ENCODE measurements around the gene AK1. TPM values are rescaled to one million over a fixed set of nuclear protein-coding genes. Genes with fewer than 3 reads are reported as not detected.

Gene AK1
- 22.5 TPM for total RNA-seq

DNA sequence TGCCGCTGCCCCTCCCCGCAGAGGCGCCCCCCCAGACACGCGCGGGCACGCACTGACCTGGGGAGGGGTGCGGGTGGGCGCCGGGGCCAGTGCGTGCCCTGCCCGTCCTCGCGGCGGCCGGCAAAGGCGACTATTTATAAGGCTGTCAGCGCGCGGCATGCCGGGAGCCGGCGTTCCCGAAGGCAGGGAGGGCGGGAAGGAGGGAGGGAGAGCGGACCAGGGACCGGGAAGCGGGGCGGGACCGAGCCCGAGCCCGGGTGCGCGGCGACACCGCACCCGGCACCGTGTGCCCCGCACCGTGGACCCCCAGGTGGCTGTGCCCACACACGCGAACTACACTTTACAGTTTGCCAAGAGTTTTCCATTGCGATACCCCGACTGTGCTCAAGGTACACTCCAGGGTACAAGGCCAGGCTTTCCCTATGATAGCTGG lies at the start of gene AK1:
TSS of gene AK1 (minus strand) at position 110 of the 433 bp plus-strand sequence. CDS start 3,058 bp downstream, outside the sequence.

GRCh38 chr9:127916720-127917581 lies 39.5 kb upstream of the AK1 start, which contains the start of gene ST6GALNAC4:
ST6GALNAC4 (minus strand) TSS chr9:127917041; CDS start chr9:127916419, 622 bp downstream.

GRCh38 chr9:127899128-127899943 lies 21.9 kb upstream of the AK1 start, which contains the start of gene ST6GALNAC6:
ST6GALNAC6 (minus strand) TSS chr9:127899603; CDS start chr9:127897981, 1,622 bp downstream.

DNA sequence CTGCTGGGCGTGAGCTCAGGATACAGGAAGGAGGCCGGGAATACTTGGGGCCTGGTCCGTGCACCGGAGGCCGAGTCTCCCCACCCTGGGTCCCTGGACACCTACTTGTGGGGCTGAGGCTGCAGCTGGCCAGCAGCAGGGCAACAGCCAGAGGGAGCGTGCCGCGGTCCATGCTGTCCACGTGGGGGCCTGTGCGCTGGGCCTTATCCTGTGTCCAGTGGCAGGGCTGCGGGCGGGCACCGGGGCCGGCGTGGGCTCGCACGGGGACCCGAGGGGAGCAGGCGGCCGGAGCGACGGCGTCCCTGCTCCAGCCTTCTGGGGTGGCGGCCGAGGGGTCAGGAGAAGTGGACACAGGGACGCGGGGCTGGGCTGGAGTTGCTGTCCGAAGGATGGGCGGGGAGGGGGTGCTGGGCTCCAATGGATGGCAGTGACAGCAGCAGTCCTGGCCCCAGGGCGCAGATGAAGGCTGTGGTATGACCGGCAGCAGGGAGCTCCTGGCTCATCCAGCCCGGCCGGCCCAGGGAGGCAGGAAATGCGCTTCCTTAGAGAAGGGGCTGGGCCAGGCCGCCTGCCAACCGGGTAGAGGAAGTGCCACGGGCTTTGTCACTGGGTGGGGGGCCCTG lies 23.2 kb downstream of the AK1 start, which contains the start of gene ENG:
TSS of gene ENG (minus strand) at position 475 of the 623 bp plus-strand sequence. CDS start at position 172, 303 bp downstream.

Small RNAs within 50 kb of the gene (small RNA-seq; reads per million reads assigned to genes)
- not detected for gene MIR4672 (ENCODE audit: low replicate concordance)
- not detected for gene RF00019 (ENCODE audit: low replicate concordance)
- gene RNA5SP296 (ENCODE audit: low replicate concordance), result not detected

Other genes with a start within 250 kb of the AK1 start
- 0.94 TPM for gene CFAP157, start 170.7 kb downstream of the AK1 start, total RNA-seq
- gene PTRH1, start 162.0 kb downstream of the AK1 start, total RNA-seq, result 6.9 TPM
- not detected for gene TTC16, start 161.6 kb downstream of the AK1 start, total RNA-seq
- 11.3 TPM for gene TOR2A, start 142.4 kb downstream of the AK1 start, total RNA-seq
- 11.3 TPM for gene SH2D3C, start 99.0 kb downstream of the AK1 start, total RNA-seq
- gene CDK9, start 91.6 kb downstream of the AK1 start, total RNA-seq, result 66.7 TPM
- 31.0 TPM for gene FPGS, start 74.8 kb downstream of the AK1 start, total RNA-seq
- gene ENG, start 23.0 kb downstream of the AK1 start, total RNA-seq, result 1.9 TPM
- 31.6 TPM for gene ST6GALNAC6, start 21.9 kb upstream of the AK1 start, total RNA-seq
- 10.0 TPM for gene ST6GALNAC4, start 39.4 kb upstream of the AK1 start, total RNA-seq
- 3.4 TPM for gene PIP5KL1, start 53.1 kb upstream of the AK1 start, total RNA-seq
- 13.5 TPM for gene DPM2, start 60.2 kb upstream of the AK1 start, total RNA-seq
- gene EEIG1, start 103.3 kb upstream of the AK1 start, total RNA-seq, result 7.2 TPM
- 6.9 TPM for gene NAIF1, start 189.6 kb upstream of the AK1 start, total RNA-seq
- 29.4 TPM for gene SLC25A25, start 190.6 kb upstream of the AK1 start, total RNA-seq